HL-60 (cell line): Measurements from ENCODE around the gene SEC14L1.

ENCODE experiments used
- GABPA ChIP-seq: IDR thresholded peaks from 2 replicates; pipeline ENCODE4 v1.6.1; 2012; ENCODE audit warnings: low read depth
- POLR2AphosphoS5 ChIP-seq: IDR thresholded peaks from 2 replicates; pipeline ENCODE4 v1.6.1; 2012; ENCODE audit warnings: low read depth
- REST ChIP-seq: IDR thresholded peaks from 2 replicates; pipeline ENCODE4 v1.6.1; 2012; ENCODE audit warnings: low read depth; ENCODE audit not compliant: insufficient replicate concordance
- SPI1 ChIP-seq: IDR thresholded peaks from 2 replicates; pipeline ENCODE4 v1.6.1; 2012; ENCODE audit warnings: low read depth, mild to moderate bottlenecking, borderline replicate concordance
- TF ChIP-seq, protein P1 (sequence below): IDR thresholded peaks from one replicate; pipeline ENCODE4 v1.5.1; 2011; ENCODE audit warnings: low read length, control low read depth, inconsistent platforms; ENCODE audit not compliant: insufficient read depth

GRCh38 chr17:77228241-77228752, 87.5 kb downstream of the SEC14L1 start:
- TF ChIP-seq, protein P1, sequence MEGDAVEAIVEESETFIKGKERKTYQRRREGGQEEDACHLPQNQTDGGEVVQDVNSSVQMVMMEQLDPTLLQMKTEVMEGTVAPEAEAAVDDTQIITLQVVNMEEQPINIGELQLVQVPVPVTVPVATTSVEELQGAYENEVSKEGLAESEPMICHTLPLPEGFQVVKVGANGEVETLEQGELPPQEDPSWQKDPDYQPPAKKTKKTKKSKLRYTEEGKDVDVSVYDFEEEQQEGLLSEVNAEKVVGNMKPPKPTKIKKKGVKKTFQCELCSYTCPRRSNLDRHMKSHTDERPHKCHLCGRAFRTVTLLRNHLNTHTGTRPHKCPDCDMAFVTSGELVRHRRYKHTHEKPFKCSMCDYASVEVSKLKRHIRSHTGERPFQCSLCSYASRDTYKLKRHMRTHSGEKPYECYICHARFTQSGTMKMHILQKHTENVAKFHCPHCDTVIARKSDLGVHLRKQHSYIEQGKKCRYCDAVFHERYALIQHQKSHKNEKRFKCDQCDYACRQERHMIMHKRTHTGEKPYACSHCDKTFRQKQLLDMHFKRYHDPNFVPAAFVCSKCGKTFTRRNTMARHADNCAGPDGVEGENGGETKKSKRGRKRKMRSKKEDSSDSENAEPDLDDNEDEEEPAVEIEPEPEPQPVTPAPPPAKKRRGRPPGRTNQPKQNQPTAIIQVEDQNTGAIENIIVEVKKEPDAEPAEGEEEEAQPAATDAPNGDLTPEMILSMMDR = no peak
- TF ChIP-seq POLR2AphosphoS5 (no peak), GABPA (no peak), REST (no peak), SPI1 (no peak)
